OCI-LY1 (cell line): ENCODE data around the gene KRCC1.

Experiments
- H2AFZ ChIP-seq: fragments of 200-600 bp; sonication (generic), shearing (Covaris generic); 2 replicates; pipeline ENCODE4 v1.6.0; 2014; ENCODE audit warnings: antibody characterized with exemption, mild to moderate bottlenecking, low read length
- H3F3A ChIP-seq: fragments of 200-600 bp; sonication (generic), shearing (Covaris generic); 2 replicates; pipeline ENCODE4 v1.6.0; 2014; ENCODE audit warnings: mild to moderate bottlenecking, antibody characterized with exemption, low read length, moderate library complexity; ENCODE audit not compliant: insufficient read depth
- H3K27ac ChIP-seq: fragments of 200-600 bp; sonication (generic); 2 replicates; pipeline ENCODE4 v1.5.1; 2014; ENCODE audit warnings: low read length, mixed run types, mild to moderate bottlenecking, low read depth; ENCODE audit not compliant: poor library complexity, severe bottlenecking
- H3K27me3 ChIP-seq: fragments of 200-600 bp; sonication (generic); 2 replicates; pipeline ENCODE4 v1.6.0; 2014; ENCODE audit warnings: antibody characterized with exemption, mild to moderate bottlenecking, low read length, moderate library complexity; ENCODE audit not compliant: insufficient read depth
- H3K36me3 ChIP-seq: fragments of 200-600 bp; sonication (generic); 2 replicates; pipeline ENCODE4 v1.6.1; 2014; ENCODE audit warnings: mild to moderate bottlenecking, antibody characterized with exemption, low read length, moderate library complexity, mixed read lengths; ENCODE audit not compliant: insufficient read depth
- H3K4me1 ChIP-seq: fragments of 200-600 bp; sonication (generic); 2 replicates; pipeline ENCODE4 v1.5.1; 2014; ENCODE audit warnings: mild to moderate bottlenecking, low read length, moderate library complexity; ENCODE audit not compliant: insufficient read depth, severe bottlenecking
- H3K4me2 ChIP-seq: fragments of 200-600 bp; sonication (generic), shearing (Covaris generic); 2 replicates; pipeline ENCODE4 v1.6.1; 2014; ENCODE audit warnings: low read length
- H3K4me3 ChIP-seq: fragments of 200-600 bp; sonication (generic); 2 replicates; pipeline ENCODE4 v1.5.1; 2014; ENCODE audit warnings: low read length, low read depth, mild to moderate bottlenecking, mixed read lengths; ENCODE audit not compliant: poor library complexity, severe bottlenecking
- H3K79me2 ChIP-seq: fragments of 200-600 bp; shearing (Covaris generic); 2 replicates; pipeline ENCODE4 v1.6.1; 2016; ENCODE audit warnings: mixed run types, low read length, mixed read lengths; ENCODE audit not compliant: insufficient read depth
- H3K9ac ChIP-seq: fragments of 200-600 bp; sonication (generic), shearing (Covaris generic); 2 replicates; pipeline ENCODE4 v1.6.1; 2014; ENCODE audit warnings: mild to moderate bottlenecking, low read length, mixed read lengths
- H3K9me2 ChIP-seq: fragments of 200-600 bp; sonication (generic), shearing (Covaris generic); 2 replicates; pipeline ENCODE4 v1.6.1; 2014; ENCODE audit warnings: low read depth, mild to moderate bottlenecking, low read length, mixed read lengths
- H3K9me3 ChIP-seq: fragments of 200-600 bp; shearing (Covaris generic); 2 replicates; pipeline ENCODE4 v1.6.1; 2014; ENCODE audit warnings: low read length, mixed read lengths
- H4K20me1 ChIP-seq: fragments of 200-600 bp; sonication (generic), shearing (Covaris generic); 2 replicates; pipeline ENCODE4 v1.6.0; 2016; ENCODE audit warnings: mild to moderate bottlenecking, low read length; ENCODE audit not compliant: insufficient read depth
- CTCF ChIP-seq: fragments of 200-600 bp; sonication (generic), shearing (Covaris generic); IDR thresholded peaks from 2 replicates; pipeline ENCODE4 v1.5.1; 2017; ENCODE audit warnings: mild to moderate bottlenecking, antibody characterized with exemption, low read length, moderate library complexity, mixed read lengths
- EZH2 ChIP-seq: fragments of 200-600 bp; sonication (generic), shearing (Covaris generic); IDR thresholded peaks from 2 replicates; pipeline ENCODE4 v1.8.0; 2017; ENCODE audit warnings: borderline replicate concordance, mixed run types, mild to moderate bottlenecking, antibody characterized with exemption, low read length, moderate library complexity, mixed read lengths

Gene KRCC1

GRCh38 chr2:88071365-88071764 lies 15.8 kb upstream of the KRCC1 start:
- no peaks in the 10 kb centered on the region for H3K36me3 ChIP-seq
- H3K9me3 ChIP-seq, result no peaks in the 10 kb centered on the region
- H3K27ac ChIP-seq, result no peak overlapping the region
- no peaks in the 10 kb centered on the region for H3K27me3 ChIP-seq
- H2AFZ ChIP-seq, result no peak overlapping the region
- no peak overlapping the region for H3K9ac ChIP-seq
- no peak overlapping the region for H3K4me3 ChIP-seq
- no peaks in the 10 kb centered on the region for H3K4me1 ChIP-seq
- no peaks in the 10 kb centered on the region for H4K20me1 ChIP-seq
- no peak for TF ChIP-seq EZH2
- no peak for TF ChIP-seq CTCF
- no peak overlapping the region for H3K4me2 ChIP-seq
- no peaks in the 10 kb centered on the region for H3K9me2 ChIP-seq
- no peaks in the 10 kb centered on the region for H3F3A ChIP-seq
- no peaks in the 10 kb centered on the region for H3K79me2 ChIP-seq

- no peaks in the 10 kb centered on the region for H3K79me2 ChIP-seq
- no peak overlapping the region for H3K9ac ChIP-seq
- H3K4me3 ChIP-seq, result no peak overlapping the region
- H3K9me2 ChIP-seq, result no peaks in the 10 kb centered on the region
- TF ChIP-seq EZH2, result no peak
- TF ChIP-seq CTCF, result no peak
- no peak overlapping the region for H3K4me2 ChIP-seq
- no peaks in the 10 kb centered on the region for H4K20me1 ChIP-seq
- no peaks in the 10 kb centered on the region for H3K4me1 ChIP-seq
- H3K27ac ChIP-seq, result no peak overlapping the region
- no peaks in the 10 kb centered on the region for H3F3A ChIP-seq
- H3K36me3 ChIP-seq, result no peaks in the 10 kb centered on the region
- H3K9me3 ChIP-seq, result no peaks in the 10 kb centered on the region
- H2AFZ ChIP-seq, result no peak overlapping the region
- no peaks in the 10 kb centered on the region for H3K27me3 ChIP-seq
Measured at GRCh38 chr2:88070055-88070454, 14.5 kb upstream of the KRCC1 start.

GRCh38 chr2:88069117-88069516 lies 13.5 kb upstream of the KRCC1 start:
- Histone ChIP-seq H3K9me2 (no peaks in the 10 kb centered on the region), H3K4me1 (no peaks in the 10 kb centered on the region), H3K4me2 (no peak overlapping the region), H4K20me1 (no peaks in the 10 kb centered on the region), H2AFZ (no peak overlapping the region), H3K9me3 (no peaks in the 10 kb centered on the region), H3K79me2 (no peaks in the 10 kb centered on the region), H3K27ac (no peak overlapping the region), H3K27me3 (no peaks in the 10 kb centered on the region), H3K4me3 (no peak overlapping the region), H3K9ac (no peak overlapping the region), H3F3A (no peaks in the 10 kb centered on the region), H3K36me3 (no peaks in the 10 kb centered on the region)
- TF ChIP-seq CTCF (no peak), EZH2 (no peak)
